HepG2 (cell line): ENCODE measurements around the gene CELSR2. TPM values are rescaled to one million over a fixed set of nuclear protein-coding genes. Genes with fewer than 3 reads are reported as not detected.
A peak's percentile ranks its signal among the peaks of the same experiment; 100 is the strongest.

Source experiments
- AHDC1 ChIP-seq: sonication (generic); formaldehyde crosslinking; IDR thresholded peaks from 2 replicates; pipeline ENCODE4 v1.5.1; 2020; ENCODE audit warnings: mild to moderate bottlenecking, missing genetic modification reagents, borderline replicate concordance
- ARNT2 ChIP-seq: sonication (generic); formaldehyde crosslinking; IDR thresholded peaks from 2 replicates; pipeline ENCODE4 v1.8.0; 2022; ENCODE audit warnings: mild to moderate bottlenecking, low read depth, missing genetic modification reagents, moderate library complexity
- GATA4 ChIP-seq: sonication (generic); IDR thresholded peaks from 2 replicates; pipeline ENCODE4 v1.6.1; 2016; ENCODE audit warnings: antibody characterized with exemption, low read depth, borderline replicate concordance
- HNRNPK ChIP-seq: fragments of 200-400 bp; formaldehyde crosslinking; IDR thresholded peaks from 2 replicates; pipeline ENCODE4 v1.6.1; 2018; ENCODE audit warnings: low read length, low read depth, moderate library complexity, mild to moderate bottlenecking; ENCODE audit not compliant: poor library complexity, severe bottlenecking
- IKZF4 ChIP-seq: sonication (generic); formaldehyde crosslinking; IDR thresholded peaks from 2 replicates; pipeline ENCODE4 v1.5.1; 2020; ENCODE audit warnings: borderline replicate concordance, mild to moderate bottlenecking, low read depth, missing genetic modification reagents; ENCODE audit errors: not compliant biosample characterization
- JUN ChIP-seq: sonication (generic); formaldehyde crosslinking; IDR thresholded peaks from 2 replicates; pipeline ENCODE4 v1.4.0; 2020; ENCODE audit warnings: mild to moderate bottlenecking, missing genetic modification reagents
- KMT2B ChIP-seq: IDR thresholded peaks from 2 replicates; pipeline ENCODE4 v1.6.1; 2016; ENCODE audit warnings: missing genetic modification reagents, missing compliant biosample characterization
- NFKBIZ ChIP-seq: IDR thresholded peaks from 2 replicates; pipeline ENCODE4 v1.6.1; 2018; ENCODE audit warnings: missing genetic modification reagents, missing compliant biosample characterization
- NR2C2 ChIP-seq: sonication (generic); formaldehyde crosslinking; IDR thresholded peaks from 2 replicates; pipeline ENCODE4 v1.4.0; 2020; ENCODE audit warnings: missing genetic modification reagents, mild to moderate bottlenecking, moderate library complexity, borderline replicate concordance
- PHF21A ChIP-seq: sonication (generic); formaldehyde crosslinking; IDR thresholded peaks from 2 replicates; pipeline ENCODE4 v1.5.0; 2020; ENCODE audit warnings: mild to moderate bottlenecking, missing genetic modification reagents
- PHF8 ChIP-seq: sonication (generic); formaldehyde crosslinking; IDR thresholded peaks from 2 replicates; pipeline ENCODE4 v1.5.0; 2020; ENCODE audit warnings: missing genetic modification reagents
- POGZ ChIP-seq: sonication (generic); formaldehyde crosslinking; IDR thresholded peaks from 2 replicates; pipeline ENCODE4 v1.4.0; 2020; ENCODE audit warnings: mild to moderate bottlenecking, missing genetic modification reagents
- ZBTB39 ChIP-seq: sonication (generic); formaldehyde crosslinking; IDR thresholded peaks from 2 replicates; pipeline ENCODE4 v1.5.0; 2020; ENCODE audit warnings: missing genetic modification reagents
- ZNF121 ChIP-seq: sonication (generic); formaldehyde crosslinking; IDR thresholded peaks from 2 replicates; pipeline ENCODE4 v1.5.0; 2020; ENCODE audit warnings: mild to moderate bottlenecking, missing genetic modification reagents
- ZNF124 ChIP-seq: sonication (generic); formaldehyde crosslinking; IDR thresholded peaks from 2 replicates; pipeline ENCODE4 v1.4.0; 2020; ENCODE audit warnings: missing genetic modification reagents
- ZNF569 ChIP-seq: sonication (generic); formaldehyde crosslinking; IDR thresholded peaks from 2 replicates; pipeline ENCODE4 v1.5.0; 2020; ENCODE audit warnings: mild to moderate bottlenecking, missing genetic modification reagents, moderate library complexity, borderline replicate concordance
- ZNF614 ChIP-seq: IDR thresholded peaks from 2 replicates; pipeline ENCODE4 v1.6.1; 2018; ENCODE audit warnings: missing biosample characterization, missing genetic modification reagents, inconsistent platforms, borderline replicate concordance
- ZNF672 ChIP-seq: sonication (generic); formaldehyde crosslinking; IDR thresholded peaks from 2 replicates; pipeline ENCODE4 v1.8.1; 2022; ENCODE audit warnings: missing genetic modification reagents
- ZNF678 ChIP-seq: sonication (generic); formaldehyde crosslinking; IDR thresholded peaks from 2 replicates; pipeline ENCODE4 v1.4.0; 2020; ENCODE audit warnings: mild to moderate bottlenecking, missing genetic modification reagents
- ZNF878 ChIP-seq: sonication (generic); formaldehyde crosslinking; IDR thresholded peaks from 2 replicates; pipeline ENCODE4 v1.8.1; 2023; ENCODE audit warnings: mild to moderate bottlenecking, missing genetic modification reagents, moderate library complexity
- ZSCAN29 ChIP-seq: sonication (generic); formaldehyde crosslinking; conservative IDR thresholded peaks from 2 replicates; pipeline ENCODE4 v1.4.0; 2020; ENCODE audit warnings: mild to moderate bottlenecking, missing genetic modification reagents
- polyA plus RNA-seq, 8 experiments: library from polyadenylated mRNA; depleted of rRNA in 3 of 8; stranded (reverse) in 7 of 8; unstranded in 1 of 8; fragments of >200 nt; fragmentation: Illumina TruSeq in 4 of 8; extraction: Trizol in 4 of 8; gene quantifications; 2 replicates each; pipeline versions ENCODE4 v1.2.1 to v1.2.3, GENCODE V29; 2011 to 2016; ENCODE audit warnings: low read depth in 4 of 8, missing spikeins in 1 of 8, mixed read lengths in 1 of 8; ENCODE audit not compliant: insufficient read depth in 1 of 8
- total RNA-seq, 5 experiments: library from RNA; depleted of rRNA; stranded (reverse); fragments of >200 nt; fragmentation: Illumina TruSeq; extraction: Trizol; gene quantifications; 2 replicates each; pipeline ENCODE4 v1.2.3, GENCODE V29; 2016; ENCODE audit warnings: low read depth in 1 of 5

The CELSR2 gene
- total and polyA plus RNA-seq, 2 of the 13 experiments (the other 11 are each of a cell fraction or from before 2014, with no cell fraction given) = 4.0 to 6.6 TPM

GRCh38 chr1:109277434-109278204, 28.3 kb downstream of the CELSR2 start (continued):
- no peak for TF ChIP-seq AHDC1 (CRISPR knock-in tag)
- TF ChIP-seq ARNT2 (CRISPR knock-in tag) = no peak; the same call in 1 of the 2 replicates
- TF ChIP-seq NR2C2 (CRISPR knock-in tag) = no peak
- no peak for TF ChIP-seq ZNF121 (CRISPR knock-in tag)
- TF ChIP-seq ZSCAN29 (CRISPR knock-in tag) = no peak
- no peak for TF ChIP-seq JUN (CRISPR knock-in tag)
- TF ChIP-seq ZNF672 (CRISPR knock-in tag) = no peak
- no peak for TF ChIP-seq PHF8 (CRISPR knock-in tag)
- TF ChIP-seq POGZ (CRISPR knock-in tag) = peak; percentile 57; the same call in 1 of the 2 replicates
- TF ChIP-seq NFKBIZ (CRISPR knock-in tag) = no peak; the same call in 1 of the 2 replicates
- no peak for TF ChIP-seq IKZF4 (CRISPR knock-in tag)
- TF ChIP-seq ZBTB39 (CRISPR knock-in tag) = no peak
- TF ChIP-seq ZNF678 (CRISPR knock-in tag) = no peak
- TF ChIP-seq HNRNPK = no peak
- TF ChIP-seq KMT2B (CRISPR knock-in tag) = peak; percentile 40; the same call in 1 of the 2 replicates
- no peak for TF ChIP-seq ZNF878
- TF ChIP-seq PHF21A (CRISPR knock-in tag) = no peak
- TF ChIP-seq GATA4 = no peak
- TF ChIP-seq ZNF569 (CRISPR knock-in tag) = 0 out of 2 replicates have a peak, but pooled peaks have one; percentile 24
- TF ChIP-seq ZNF614 (CRISPR knock-in tag) = no peak
- TF ChIP-seq ZNF124 (CRISPR knock-in tag) = 0 out of 2 replicates have a peak, but pooled peaks have one; percentile 31
